NOMO-1 treated with DMSO at 0.1 percent for 48 hours (cell line): Measurements from ENCODE around the gene TEDC2.

Source experiments
- DNase-seq: peaks from one replicate; lab custom pipeline; 2025; ENCODE audit not compliant: unreplicated experiment; lab: John Stamatoyannopoulos, UW

The TEDC2 gene

DNA sequence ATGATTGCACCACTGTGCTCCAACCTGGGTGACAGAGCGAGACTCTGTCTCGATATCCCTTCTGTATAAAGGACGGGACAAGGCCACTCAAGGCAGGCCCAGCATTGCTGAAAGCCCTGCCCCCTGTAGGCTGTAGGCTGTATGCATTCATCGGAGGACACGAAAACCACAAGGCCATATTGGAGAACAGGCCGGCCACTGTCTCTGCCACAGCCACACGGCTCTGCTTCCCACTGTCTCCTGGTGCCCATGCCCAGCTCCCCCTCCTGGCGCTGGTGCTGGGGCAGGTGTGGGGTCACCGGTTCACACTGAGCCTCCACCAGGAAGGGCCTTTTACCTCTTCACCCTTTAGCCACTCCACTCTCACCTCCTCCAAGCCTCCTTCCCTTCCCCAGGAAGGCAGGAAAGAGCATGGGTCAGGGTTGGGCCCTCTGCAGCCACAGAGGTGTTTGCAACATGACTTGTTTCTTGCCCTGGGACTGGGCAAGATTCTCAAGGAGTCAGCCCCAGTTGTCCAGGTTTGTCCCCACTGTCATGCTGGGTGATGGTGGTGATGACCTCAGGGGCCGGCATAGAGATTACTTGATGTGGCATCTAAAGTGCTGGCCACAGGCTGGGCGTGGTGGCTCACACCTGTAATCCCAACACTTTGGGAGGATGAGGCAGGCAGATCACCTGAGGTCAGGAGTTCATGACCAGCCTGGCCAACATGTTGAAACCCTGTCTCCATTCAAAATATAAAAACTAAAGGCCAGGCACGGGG lies 5.9 kb downstream of the TEDC2 start:
- no peak for DNase-seq

- no peak for DNase-seq
Observed at GRCh38 chr16:2466667-2467527, 7.0 kb downstream of the TEDC2 start.

DNA sequence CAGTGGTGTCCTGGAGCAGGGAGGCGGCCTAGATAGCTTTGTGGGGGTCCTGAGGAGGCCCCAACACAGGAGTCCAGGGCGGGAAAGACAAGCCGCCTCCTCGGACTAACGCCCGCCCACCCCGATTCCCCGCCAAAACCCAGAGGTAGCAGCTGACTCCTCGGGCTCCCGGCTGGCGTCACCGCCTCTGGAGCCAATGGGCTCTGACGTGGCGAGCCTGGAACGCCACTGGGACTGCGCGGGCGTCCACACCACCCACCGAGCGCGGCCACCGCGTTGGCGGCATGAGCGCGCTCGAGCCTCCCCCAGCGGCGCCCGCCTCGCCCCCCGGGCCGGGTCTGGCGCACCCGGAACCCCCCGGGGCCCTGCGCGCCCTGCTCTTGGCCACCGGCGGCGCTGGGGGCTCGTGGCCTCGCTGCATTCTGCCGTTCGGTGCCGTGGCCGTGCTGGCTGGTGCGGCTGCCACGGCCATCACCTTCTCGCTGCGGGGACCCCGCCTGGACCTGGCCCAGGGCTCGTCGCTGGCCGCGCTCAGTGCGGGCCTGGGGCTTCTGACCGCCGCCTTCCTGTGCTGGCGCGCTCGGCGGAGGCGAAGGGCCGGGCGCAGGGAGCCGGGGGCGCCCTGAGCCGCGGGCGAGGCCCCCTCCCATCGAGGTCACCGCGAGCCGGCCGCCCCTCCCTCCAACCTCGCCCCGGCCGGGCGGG lies 7.8 kb downstream of the TEDC2 start:
- peak; percentile 12 for DNase-seq

DNA sequence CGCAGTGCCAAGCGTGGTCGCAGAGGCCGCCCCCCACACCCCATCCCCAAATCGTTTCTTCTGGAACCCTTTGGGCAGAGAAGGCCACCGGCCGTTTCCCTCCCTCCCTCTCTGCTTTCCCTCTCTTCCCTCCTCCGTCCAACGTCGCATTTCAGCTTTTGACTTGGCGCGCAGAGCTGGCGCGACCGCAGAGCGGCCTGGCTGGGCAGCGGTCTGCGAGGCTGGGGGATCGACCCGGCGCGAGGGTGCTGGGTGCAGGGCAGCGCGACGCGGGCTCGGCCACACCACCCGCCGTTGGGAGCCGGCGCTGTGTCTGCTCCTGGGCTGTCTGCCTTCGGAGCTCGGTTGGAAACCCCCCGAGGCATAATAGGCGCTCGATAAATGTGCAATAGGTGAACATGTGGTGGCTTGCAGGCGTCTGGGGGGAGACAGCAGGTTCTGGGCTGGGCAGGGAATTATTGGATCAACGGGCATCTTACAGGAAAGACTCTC lies 8.4 kb downstream of the TEDC2 start:
- DNase-seq, result no peak

GRCh38 chr16:2468725-2469398 lies 9.0 kb downstream of the TEDC2 start:
- no peak for DNase-seq

DNA sequence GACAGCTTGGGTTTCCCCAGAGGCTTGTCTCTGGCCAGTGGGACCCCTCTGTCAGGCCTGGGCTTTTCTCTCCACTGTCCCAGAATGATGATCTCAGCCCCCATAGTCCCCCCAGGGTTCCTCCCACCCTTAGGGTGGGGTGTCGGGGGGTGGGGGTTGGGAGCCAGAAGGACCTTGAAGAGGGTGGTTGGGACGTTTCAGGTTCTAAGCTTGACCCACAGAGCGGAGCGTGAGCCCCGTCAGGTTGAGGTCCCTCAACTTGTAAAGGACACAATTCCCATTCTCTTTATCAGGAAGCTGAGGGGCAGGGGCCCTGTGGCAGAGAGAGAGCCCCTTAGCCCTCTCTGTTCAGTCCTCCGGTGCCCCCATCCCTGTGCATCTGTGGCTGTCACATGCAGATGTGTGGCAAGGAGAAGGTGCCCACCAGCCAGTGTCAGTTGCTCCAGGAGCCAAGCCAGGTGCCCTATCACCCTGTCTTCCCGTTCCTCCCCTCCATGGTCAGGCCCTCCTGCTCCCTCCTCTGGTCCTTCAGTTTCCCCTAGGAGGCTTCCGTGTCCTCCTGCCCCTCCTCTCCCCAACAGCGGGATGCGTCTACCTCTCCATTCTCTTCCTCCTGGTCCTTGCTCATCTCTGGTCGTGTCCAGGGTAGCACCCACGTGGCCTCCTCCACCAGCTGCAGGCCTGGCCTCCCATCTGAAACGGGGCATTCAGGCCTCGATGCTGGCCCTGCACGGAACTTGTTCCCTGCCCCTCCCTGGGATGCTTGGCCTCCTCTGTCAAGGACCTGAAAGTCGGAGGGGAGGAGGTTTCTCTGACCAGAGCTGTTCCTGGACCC lies 9.7 kb downstream of the TEDC2 start:
- DNase-seq, result no peak

DNA sequence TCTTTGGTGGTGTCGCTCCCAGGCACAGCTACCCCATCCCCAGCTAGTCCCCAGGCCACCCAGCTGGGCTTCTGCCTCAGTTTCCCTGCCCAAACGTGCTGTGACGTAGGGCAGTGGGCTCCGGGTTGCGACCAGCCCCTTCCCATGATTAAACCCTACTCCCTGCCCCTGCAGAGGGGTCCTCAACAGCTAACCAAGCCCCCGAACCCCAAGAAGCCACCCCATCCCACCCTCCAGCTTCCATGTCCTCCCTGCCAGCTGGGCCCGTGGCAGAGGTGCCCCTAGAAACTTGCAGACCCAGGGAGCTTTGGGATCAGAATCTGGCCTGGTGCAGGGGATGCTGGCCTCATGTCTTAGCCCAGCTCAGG lies 10.3 kb downstream of the TEDC2 start:
- DNase-seq, result no peak

DNA sequence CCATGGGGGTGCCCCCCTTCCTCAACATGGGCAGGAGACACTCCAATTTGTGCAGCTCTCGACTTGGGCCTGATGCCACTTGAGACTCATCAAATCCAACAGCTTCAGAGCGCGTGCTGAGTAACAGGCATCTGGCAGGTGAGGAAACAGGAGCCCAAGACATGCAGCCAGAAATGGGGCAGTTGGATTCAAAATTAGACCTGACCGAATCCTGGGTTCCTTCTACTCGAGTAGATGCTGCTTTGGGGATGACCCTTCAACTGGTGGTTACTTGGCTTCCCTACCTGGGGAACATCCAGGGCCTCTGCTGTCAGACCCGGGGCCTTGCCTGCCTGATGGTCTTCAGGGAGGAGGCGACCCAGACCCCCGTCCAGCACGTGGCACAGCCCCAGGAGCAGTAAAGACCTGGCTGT lies 10.7 kb downstream of the TEDC2 start:
- DNase-seq, result no peak

DNA sequence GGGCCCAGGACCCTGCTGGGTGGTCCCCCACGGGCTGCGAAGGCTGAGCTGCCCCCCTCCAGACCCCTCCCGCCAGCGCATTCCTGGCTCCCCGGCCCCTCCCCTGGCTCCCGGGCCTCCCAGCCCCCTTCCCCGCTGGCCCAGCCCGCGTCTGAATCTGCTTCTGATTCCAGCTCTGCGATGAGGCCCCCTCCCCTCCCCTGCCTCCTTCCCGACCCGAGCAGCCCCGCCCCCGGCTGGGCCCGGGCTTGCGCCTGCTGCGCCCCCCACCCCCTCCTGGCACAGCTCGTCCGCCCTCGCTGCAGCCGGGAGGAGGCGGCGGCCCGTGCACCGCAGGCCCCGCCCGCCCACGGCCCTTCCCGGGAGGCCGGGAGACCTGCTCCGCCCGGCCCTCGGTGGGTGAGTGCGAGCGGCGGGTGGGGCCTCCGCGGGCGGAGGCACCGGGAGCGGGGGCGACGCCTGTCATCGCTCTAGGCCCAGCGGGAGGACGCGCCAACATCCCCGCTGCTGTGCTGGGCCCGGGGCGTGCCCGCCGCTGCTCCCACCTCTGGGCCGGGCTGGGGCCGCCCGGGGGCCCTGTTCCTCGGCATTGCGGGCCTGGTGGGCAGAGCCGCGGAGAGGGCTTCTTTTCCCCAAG lies 11.2 kb downstream of the TEDC2 start, which contains the start of gene NTN3:
Gene NTN3, plus strand, starts transcription at position 282 of the 637 bp plus-strand sequence. CDS start 405 bp downstream, outside the sequence.
- no peak for DNase-seq

DNA sequence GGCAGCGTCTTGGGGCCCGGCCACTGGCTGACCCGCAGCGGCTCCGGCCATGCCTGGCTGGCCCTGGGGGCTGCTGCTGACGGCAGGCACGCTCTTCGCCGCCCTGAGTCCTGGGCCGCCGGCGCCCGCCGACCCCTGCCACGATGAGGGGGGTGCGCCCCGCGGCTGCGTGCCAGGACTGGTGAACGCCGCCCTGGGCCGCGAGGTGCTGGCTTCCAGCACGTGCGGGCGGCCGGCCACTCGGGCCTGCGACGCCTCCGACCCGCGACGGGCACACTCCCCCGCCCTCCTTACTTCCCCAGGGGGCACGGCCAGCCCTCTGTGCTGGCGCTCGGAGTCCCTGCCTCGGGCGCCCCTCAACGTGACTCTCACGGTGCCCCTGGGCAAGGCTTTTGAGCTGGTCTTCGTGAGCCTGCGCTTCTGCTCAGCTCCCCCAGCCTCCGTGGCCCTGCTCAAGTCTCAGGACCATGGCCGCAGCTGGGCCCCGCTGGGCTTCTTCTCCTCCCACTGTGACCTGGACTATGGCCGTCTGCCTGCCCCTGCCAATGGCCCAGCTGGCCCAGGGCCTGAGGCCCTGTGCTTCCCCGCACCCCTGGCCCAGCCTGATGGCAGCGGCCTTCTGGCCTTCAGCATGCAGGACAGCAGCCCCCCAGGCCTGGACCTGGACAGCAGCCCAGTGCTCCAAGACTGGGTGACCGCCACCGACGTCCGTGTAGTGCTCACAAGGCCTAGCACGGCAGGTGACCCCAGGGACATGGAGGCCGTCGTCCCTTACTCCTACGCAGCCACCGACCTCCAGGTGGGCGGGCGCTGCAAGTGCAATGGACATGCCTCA lies 12.0 kb downstream of the TEDC2 start:
- no peak for DNase-seq

GRCh38 chr16:2472488-2472864 lies 12.6 kb downstream of the TEDC2 start:
- no peak for DNase-seq

GRCh38 chr16:2472885-2473445 lies 13.1 kb downstream of the TEDC2 start:
- DNase-seq, result no peak

GRCh38 chr16:2473446-2473926 lies 13.6 kb downstream of the TEDC2 start:
- no peak for DNase-seq

DNA sequence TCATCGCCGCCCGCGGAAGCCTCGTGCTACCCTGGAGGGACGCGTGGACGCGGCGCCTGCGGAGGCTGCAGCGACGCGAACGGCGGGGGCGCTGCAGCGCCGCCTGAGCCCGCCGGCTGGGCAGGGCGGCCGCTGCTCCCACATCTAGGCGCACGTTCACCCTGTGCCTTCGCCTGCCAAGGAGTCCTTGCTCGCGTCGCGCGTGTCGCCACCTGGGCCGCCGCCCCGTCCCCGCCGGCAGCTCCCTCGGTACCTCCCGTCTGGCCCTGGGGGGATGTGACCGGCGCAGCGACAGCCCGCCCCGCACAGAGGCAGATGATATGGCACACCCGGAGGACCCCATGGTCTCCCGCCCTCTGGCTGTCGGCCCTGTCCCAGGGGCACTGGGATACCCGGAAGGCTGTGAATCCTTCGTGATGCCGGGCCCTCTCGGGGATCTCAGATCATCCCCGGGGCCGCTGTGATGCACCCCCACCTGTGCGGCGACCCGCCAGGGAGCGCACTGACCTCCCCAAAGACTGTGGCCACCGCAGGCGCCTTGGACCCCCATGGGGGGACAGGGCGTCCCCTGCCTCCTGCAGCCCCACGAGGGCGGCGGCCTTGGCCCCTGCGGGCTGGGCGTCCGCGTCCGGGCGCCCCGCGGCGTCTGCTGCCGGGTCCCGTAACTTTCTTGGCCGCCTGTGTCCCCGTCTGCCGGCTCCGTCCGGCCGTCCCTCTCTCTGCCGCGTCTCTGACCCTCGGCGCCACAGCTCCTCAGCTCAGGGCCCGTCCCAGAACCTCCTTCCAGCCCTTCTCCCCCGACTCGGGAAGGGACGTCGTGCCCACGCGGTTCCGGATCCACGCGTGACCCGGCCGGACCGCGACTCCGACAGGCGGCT lies 14.3 kb downstream of the TEDC2 start:
- DNase-seq, result peak; percentile 38

GRCh38 chr16:2474877-2475412 lies 15.0 kb downstream of the TEDC2 start, which contains the start of gene TBC1D24:
TBC1D24 (plus strand) TSS chr16:2475127; CDS start chr16:2496149, 21,022 bp downstream.
- DNase-seq, result peak; percentile 73

DNA sequence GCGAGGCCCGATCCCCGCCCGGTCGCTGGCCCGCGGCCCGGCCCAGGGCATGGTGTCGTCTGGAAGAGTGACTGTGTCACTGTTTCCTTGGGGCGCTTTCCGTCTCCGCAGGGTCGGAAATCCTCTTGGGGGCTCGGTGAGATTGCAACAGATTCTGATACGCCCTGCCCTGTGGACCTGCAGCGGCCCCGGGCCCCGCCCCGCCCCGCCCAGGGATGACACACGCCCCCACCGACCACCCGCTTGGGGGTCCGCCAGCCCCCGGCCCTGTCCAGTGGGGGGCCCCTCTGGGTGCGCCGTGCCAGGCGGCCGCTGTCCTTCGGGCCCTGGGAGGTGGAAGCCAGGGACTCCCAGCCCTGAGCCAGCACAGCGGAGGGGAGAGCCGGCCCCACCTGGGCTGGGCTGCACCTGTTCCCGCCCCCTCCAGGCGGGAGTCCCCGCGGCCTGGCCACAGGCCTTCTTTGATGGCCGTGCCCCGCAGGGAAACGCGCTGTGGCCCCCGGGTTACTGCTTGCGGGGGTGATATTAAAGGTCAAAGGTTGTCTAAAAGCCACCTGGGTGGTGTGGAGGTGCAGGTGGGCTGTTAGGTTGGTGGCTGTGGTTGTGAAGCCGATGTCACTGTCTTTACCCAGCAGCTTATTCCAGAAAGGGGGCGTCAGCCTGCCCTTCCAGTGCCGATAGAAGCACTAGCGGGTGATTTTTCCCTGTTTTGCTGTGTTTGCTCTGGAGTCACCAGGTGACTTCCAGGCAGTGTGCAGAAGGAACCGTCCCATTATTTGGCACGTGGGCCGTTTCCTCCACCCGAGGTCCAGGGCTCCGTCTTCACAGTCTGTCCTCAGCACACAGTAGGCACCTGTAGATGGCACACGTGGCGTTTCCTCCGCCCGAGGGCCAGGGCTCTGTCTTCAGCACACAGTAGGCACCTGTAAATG lies 15.8 kb downstream of the TEDC2 start:
- peak; percentile 10 for DNase-seq
